Renal cortex interstitium (tissue), 11 donors: ENCODE data around the gene ITGA2. TPM values are rescaled to one million over a fixed set of nuclear protein-coding genes. Genes with fewer than 3 reads are reported as not detected.

ENCODE experiments used
- DNase-seq, 11 donors: peaks; one replicate each; pipeline ENCODE4 v3.0.0-alpha.2; 2013; ENCODE audit warnings: low read depth in 9 of 11, low spot score in 4 of 11; ENCODE audit errors: extremely low read depth in 1 of 11
- polyA plus RNA-seq, 3 donors: library from polyadenylated mRNA; unstranded; fragments of 120-200 nt; gene quantifications; one replicate each; pipeline ENCODE4 v1.2.1, GENCODE V29; 2013; ENCODE audit not compliant: insufficient read length in 3 of 3

Gene ITGA2
- polyA plus RNA-seq, 3 donors: 26.1 to 32.5 (median 27.1) TPM

DNA sequence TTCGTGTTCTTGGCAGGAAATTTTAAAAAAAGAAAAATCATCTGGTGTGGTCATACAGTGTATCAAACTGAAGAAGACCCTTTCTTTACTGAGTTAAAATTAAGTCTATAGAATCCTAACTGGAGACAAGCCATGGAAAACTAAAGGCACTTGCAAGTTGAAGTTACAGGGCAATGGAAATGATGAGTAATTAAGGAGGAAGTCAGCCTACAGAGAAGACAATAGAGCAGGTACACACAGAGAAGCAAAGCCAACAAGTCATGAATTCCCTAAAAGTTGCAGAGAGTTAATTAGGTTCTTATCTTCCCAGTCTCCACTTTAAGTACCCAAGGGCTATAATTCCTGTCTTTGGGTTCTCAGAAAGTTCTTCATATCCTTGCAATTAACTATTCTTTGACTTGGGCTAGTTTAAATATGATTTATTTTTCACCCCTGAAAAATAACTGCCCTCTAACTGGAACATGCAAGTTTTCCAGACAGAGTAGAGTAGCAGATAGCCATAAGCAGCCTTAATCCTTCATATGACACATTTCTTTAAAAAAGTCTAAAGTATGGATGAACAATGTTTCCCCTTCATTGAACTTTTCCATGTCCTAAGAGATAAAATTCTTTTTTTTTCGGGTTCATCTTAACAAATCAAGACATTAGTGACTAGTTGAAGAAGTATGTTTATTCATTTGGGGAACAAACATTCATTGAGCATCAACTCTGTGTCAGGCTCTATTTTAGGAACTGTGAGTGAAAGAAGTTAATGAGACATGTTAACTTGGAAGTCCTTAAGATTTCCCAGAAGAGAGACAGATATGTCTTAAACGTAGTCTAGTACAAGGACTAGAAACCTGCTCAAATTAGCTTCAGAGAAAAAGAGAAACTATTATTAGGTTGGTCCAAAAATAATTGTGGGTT is 5.2 kb upstream of the ITGA2 start:
- DNase-seq: no peak

DNA sequence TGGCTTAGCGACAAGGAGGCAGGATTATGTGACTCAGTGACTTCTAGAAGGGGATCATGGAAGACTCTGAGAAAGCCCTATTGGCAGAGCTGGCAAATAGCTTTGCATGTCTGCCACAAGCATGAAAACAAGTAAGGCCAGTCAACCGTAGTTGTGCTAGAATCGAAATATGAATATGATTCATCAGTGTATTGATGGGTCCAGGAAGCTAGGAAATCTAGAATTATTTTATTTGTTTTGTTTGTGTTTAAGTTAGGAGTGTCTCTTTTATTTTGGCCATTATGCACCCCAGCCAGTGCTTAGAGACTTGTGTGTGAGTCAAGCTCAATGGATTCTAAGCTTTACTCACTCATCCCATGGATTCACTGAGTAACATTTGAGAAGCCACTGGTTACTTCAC is 3.8 kb upstream of the ITGA2 start:
- no peak for DNase-seq

DNA sequence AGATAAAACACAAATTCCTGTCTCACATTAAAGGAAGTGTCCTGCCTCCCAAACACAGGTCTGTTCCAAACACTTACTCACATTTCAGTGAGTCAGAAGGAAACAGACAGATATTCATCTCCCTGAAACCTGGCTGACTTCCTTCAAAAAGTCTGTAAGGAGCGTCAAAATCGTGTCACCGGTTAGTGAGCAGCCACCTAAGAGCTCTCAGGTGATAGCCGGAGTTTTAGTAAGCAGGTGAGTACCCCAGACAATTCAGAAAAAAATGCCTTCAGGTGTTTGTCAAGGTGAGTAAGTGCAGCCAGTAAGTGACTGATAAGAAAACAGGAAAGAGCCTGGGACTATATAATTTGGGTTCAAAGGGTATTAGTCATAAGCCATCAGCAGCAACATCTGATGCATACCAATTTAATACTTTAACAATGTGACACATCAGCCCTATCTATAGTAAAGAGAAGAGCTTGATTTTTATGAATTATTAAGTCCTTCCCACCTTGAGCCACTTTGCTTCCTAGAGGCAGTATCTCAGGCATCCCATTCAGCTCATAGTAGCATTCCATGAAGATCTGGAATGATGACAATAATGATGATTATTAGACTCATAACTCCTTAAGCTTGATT is 1.3 kb upstream of the ITGA2 start:
- DNase-seq: no peak

DNA sequence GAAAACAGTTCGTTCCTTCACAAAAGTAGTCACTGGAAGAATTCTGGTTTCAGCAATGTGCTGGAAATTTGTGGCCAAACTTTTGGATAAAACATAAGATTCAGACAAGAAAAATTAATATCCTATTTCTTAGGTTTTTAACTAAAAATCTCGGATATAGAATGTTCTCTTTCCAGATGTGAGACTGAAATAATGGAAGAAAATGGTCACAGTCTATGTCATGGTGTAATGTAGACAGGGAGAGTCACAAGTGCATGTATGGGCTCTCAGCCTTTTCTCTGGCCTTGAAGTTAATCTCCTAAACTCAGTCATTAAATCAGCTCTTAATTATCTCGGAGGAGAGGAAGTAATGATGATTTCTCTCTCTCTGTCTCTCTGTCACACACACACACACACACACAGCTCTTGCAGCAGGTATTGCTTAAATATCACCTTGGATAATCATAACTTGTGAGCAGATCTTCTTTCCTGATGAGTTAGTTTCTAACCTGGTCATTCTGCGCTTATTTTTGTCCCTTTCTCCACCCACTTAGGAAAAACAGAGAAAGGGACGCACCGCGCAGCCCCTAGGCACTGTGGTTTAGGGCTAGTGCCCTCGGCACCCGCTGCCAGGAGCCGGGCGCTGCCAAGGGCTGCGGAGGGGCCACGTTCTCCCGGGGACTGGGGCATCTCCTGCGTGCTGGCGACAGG is 672 bp upstream of the ITGA2 start:
- DNase-seq: no peak

DNA sequence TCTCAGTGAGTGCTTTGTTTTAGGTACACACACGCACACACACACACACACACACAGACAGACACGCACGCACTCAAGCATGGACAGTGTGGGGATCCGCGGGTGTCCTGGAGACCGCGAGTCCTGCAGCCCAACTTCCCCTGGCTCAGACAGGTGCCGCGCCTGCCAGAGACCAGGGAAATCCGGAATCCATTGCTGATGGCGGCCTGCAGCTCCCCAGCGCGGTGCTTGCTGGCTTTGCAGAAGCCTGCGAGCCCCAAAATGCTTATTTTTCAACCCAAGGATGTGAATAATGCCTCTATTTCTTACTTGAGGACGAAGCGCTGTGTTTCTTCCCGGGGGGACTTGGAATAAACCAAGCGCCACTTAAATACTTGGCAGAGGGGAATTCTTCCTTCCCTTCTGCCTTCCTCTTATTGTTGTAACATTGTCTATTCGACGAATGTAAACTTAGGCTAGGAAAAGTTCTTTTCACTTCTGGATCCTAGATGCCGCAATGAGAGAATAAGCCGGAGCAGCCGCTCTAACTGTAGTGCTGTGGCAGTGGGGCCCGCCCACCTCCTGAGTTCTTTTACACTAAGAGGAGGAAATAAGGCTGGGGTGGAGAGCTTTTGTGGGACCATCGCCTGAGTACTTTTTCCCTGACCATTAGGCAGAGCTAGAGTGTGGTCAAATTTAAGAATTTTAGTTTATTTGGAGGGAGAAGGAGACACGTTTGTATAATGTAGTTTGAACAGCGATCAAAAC is 802 bp downstream of the ITGA2 start:
- DNase-seq: peak in 3 of 11 donors; percentile 25 to 38 (median 37)

DNA sequence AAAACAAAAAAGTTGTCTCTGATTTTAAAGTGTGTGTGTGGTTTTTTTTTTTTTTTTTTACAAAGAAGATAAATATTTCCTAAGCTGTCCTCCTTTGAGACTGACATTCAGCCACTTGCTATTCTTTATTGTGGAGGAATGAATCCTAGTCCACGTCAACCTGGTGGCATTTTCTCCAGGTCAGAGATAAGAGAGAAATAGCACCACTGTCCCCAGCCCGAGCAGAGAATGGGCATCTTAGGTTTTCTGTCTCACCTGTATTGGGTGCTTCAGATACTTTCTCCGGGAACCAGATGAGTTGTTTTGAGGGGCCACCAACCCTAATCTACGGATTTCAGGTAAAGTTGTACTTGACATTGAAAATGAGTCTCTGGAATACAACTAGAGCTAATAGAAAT is 1.4 kb downstream of the ITGA2 start:
- DNase-seq: no peak

DNA sequence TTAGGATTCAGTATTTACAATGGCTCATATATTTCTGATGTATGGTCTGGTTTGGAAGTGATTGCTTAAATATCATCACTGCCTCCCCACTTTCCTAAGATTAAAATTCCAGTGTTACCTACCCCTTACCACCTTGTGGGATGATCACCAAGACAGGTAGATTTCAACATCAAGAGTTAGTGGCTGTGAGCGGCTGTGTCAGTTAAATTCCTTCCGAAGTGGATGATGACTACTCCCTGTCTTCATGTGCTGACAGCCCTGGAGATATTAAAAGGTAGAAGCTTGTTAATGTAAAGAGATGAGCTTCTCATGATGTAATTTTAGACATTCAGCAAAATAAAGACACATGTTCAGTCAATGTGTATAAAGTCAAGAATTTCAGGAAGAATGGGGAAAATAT is 4.2 kb downstream of the ITGA2 start:
- DNase-seq: no peak

DNA sequence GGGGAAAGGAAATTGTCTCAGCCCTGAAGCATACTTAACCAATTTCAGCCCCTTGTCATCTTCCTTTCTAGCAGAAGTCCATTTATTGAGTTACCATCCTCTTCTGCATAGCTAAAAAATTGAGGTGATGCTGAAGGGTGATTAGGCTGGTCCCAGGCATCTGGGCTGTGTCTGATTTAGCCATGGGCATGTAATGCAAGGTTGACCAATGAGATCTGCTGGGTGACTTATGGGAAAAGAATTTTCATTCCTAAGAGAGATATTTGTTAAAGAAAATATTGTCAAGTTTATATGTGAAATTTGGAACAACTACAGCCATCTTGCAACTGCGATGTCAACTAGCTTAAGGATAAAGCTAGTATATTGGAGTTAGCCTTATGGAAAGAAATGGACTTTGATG is 5.1 kb downstream of the ITGA2 start:
- no peak for DNase-seq

DNA sequence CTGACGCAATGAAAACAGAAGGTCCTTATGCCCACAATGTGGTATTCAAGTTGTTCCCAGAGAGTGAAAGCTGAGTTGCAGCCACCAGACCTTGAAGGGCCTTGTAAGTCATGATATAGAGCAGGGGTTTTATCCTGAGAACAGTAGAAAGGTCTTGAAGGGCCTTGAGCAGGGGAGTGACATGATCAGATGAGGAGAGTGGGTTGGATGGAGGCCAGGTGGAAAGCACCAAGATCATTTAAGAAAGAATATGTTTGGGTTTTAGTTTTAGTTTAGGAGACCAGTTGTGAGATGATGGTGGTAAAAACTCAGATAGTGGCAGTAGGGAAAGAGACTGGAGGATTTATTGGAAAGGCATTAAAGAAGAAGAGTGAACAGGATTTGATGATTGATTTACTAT is 5.9 kb downstream of the ITGA2 start:
- DNase-seq: no peak

DNA sequence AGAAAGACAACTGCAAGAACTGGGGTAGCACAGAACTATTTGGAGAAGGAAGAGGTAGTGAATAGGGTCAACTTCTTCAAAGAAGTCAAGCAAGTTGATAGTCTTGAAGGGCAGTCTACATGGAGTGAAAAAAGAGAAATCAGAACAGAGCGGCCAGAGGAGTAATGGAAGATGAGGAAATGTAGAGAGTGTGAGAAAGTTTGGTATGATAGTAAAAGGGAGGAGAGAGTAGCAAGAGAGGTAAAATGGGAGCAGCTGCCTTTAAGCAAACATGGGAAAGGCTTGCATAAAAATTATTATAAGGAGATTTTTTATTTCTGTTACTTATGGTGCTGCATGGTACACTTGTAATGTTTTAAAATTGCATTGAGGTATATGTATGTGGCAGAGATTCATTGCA is 6.8 kb downstream of the ITGA2 start:
- no peak for DNase-seq

DNA sequence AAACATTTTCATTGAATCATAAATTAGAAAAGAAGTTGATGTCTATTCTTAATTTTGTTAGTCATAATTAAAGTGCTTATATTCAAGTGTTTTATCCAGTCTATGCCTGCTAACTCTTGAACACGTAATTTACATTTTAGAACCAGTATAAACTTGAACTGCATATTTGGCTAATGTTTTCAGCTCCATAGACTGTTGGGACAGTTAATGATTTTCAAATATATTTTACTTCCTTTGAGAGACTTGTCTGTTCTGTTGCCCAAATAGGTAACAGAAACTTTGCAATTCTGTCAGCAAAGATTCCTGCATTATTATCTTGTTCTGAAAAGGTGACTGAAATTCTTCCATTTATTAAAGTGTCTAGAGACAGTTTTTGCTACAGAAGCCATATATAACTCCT is 7.8 kb downstream of the ITGA2 start:
- DNase-seq: peak in 2 of 11 donors; percentile 18 to 20

DNA sequence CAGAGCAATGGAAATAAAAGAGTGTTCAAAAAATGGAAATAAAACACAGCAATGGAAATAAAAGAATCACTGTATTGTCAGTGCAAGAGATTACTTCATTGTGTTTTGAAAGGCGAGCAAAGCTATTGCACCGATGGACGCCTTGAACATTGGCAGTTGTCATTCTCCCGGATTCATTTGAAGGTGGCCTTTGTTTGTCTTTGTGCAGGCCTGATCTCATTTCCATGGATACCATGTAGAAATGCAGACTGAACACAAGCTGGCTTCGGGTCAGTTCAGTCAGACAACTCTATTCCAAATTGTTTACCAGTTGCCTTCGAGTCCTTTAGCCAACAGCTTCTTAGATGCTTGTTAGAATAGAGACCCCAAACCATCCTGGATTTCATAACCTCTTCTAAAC is 8.3 kb downstream of the ITGA2 start:
- DNase-seq: peak in 1 of 11 donors; percentile 27

DNA sequence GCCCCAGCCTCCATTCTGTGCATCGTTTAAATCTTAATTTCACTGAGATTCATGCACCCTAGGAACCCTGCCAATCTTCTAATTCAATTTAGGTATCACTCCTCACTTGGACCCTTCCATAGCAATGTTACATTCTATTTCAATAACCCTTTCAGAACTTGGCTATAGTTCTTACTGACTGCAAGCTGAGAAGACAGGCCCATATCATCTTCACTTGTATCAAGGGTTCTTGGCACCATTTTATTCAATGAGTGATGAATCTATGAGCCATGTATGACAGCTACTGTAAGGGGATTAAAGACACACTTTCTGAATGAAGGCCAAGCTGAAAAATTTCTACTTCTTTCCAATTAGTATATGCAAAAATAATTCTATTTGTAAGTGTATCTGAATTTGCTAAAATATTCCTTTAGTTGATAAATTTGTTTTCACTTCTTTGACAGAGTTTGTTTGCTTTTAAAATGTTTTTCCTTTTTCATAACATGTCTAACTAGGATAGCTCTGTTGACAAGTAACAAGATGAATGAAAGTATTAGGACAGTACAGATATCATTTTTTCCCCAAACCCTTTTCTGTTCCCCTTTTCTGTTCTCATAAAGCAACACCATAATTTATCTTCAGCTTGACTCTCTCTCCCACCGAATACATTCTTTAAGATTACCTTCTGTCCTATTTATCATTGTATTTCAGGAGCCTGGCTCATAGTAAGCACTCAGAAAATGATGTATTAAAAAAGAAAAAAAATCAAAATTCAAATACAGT is 9.6 kb downstream of the ITGA2 start:
- no peak for DNase-seq

DNA sequence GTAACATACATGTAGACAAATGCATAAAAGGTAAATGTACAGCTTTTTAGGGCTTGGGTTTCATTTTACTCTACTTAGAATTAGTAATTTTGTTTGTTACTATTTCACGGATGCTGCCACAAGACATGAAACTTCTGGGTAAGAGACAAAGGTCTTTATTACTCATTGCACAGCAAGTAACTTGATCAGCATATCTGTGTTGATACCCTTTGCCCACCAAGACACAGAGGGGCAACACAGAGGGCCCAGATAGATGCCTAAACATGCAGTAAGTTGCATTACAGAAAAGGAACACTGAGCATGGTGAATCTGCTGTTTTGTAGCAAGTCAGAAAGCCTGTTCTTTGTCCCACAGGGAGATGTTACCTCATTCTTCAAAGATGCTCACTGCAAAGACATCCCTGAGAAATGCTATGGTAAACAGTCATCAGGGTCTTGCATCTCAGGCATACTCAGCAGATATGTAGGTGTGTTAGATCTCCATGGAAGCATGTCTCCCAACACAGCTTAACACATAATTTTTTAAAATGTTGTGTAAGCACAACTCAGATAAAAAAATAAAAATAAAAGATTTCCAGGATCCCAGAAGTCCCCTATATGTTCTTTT is 10.3 kb downstream of the ITGA2 start:
- no peak for DNase-seq

DNA sequence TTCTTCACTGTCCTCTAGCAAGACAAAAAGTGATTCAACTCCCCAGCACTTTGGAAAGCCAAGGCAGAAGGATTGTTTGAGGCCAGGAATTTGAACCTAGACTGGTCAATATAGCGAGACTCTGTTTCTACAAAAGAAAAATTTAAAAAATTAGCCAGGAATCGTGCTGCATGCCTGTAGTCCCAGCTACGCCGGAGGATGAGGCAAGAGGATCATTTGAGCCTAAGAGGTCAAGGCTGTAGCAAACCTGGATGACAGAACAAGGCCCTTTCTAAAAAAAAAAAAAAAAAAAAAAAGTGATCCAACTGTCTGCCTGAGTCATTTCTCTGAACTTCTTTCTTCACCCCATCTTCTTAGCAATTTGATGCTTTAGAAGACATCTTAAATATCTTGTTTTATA is 12.4 kb downstream of the ITGA2 start:
- no peak for DNase-seq

DNA sequence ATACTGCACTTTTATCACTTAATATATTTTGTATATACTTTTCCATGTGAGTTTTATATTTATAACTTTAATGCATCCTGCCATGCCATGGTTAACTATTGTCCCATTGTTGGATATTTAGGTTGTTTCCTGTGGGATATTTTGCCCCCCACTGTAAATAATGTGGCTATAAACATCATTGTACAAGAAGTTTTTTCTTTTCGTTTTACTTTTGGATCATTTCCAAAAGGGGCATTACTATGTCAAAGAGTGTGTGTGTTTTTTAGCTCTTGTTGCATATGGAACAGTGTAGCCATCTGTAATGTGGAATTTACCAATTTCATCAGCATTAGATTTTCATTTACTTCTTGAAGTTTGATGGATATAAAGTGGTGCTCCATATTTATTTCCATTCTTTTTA is 13.3 kb downstream of the ITGA2 start:
- no peak for DNase-seq

DNA sequence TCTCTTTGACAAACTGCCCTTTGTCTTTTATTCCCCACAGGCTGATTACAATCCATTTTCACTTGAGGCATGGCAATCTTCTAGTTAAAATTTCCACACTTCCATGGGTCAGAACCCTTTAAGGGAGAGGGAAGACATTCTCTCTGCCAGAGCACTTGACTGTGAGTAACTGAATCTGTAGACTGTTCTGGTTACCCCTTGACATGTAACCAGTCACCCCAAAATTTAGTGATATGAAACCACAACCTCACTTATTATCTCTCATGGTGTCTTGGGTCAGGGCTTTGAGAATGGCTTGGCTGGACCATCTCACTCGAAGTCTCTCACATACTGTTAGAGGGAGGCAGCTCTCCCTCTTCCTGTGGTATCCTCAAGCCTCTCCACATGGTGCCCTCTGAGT is 14.0 kb downstream of the ITGA2 start:
- no peak for DNase-seq
